NCI-H748 (cell line): ENCODE results near the gene TNXB.
"Not testable (repeated sequence)": the region's sequence is repeated elsewhere in the genome, so short reads cannot be mapped to it uniquely, and the experiment has no call there.

Source experiments
- DNase-seq: peaks from one replicate; lab custom pipeline; 2025; ENCODE audit not compliant: unreplicated experiment; lab: John Stamatoyannopoulos, UW

The TNXB gene

GRCh38 chr6:32067521-32067920 is 41.6 kb downstream of the TNXB start:
- DNase-seq, result not testable (repeated sequence)

- DNase-seq, result no peak
Observed at GRCh38 chr6:32064706-32065105, 44.4 kb downstream of the TNXB start.

GRCh38 chr6:32060966-32061655 is 48.0 kb downstream of the TNXB start:
- no peak for DNase-seq

DNA sequence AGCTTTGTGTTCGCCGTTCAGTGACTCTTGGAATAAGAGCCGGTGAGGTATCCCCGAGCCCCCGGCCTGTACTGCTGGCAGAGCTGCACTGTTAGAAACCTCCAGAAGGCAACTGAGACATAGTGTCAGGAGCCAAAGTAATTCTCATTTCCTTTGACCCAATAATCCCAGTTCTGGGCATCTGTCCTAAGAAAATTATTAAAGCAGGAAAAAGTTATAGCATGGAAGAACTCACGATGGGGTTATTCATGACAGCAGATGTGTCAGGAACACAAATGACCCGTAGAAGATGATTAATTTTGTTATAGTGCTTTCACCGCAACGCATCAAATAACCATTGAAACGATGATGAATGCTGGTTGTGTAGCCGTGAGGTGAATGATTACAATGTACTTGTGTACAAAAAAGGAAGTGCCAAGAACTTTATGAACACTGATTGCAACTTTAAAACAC is 50.6 kb downstream of the TNXB start:
- no peak for DNase-seq

DNA sequence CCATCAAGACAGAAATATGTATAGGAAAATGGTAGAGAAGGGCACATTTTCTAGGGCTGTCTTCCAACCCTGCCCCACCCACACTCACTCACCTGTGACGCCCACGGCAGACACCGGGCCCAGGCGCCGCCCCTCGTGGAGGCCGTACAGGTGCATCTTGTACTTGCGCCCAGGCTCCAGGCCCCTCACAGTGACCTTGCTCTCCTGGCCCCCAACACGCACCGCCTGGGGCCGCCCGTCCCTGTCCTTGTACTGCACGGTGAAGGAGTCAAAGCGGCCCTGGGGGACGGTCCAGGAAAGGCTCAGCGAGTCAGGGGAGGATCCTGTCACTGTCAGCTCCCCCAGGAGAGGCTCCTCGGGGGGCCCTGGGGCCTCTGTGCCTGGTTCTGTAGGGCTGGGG is 51.2 kb downstream of the TNXB start:
- no peak for DNase-seq

GRCh38 chr6:32056254-32056653 is 52.9 kb downstream of the TNXB start:
- no peak for DNase-seq

- DNase-seq, result not testable (repeated sequence)
Observed at GRCh38 chr6:32055756-32056155, 53.4 kb downstream of the TNXB start.

- DNase-seq, result not testable (repeated sequence)
Observed at GRCh38 chr6:32053314-32053713, 55.8 kb downstream of the TNXB start.

DNA sequence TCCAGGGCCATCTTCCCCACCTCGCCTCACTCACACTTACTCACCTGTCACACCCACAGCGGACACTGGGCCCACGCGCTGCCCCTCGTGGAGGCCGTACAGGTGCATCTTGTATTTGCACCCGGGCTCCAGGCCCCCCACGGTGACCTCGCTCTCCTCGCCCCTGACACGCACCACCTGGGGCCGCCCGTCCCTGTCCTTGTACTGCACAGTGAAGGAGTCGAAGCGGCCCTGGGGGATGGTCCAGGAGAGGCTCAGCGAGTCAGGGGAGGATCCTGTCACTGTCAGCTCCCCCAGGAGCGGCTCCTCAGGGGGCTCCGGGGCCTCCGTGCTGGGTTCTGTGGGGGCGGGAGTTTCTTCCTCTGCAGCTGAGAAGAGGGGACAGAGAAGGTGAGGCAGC is 56.5 kb downstream of the TNXB start:
- DNase-seq, result not testable (repeated sequence)

DNA sequence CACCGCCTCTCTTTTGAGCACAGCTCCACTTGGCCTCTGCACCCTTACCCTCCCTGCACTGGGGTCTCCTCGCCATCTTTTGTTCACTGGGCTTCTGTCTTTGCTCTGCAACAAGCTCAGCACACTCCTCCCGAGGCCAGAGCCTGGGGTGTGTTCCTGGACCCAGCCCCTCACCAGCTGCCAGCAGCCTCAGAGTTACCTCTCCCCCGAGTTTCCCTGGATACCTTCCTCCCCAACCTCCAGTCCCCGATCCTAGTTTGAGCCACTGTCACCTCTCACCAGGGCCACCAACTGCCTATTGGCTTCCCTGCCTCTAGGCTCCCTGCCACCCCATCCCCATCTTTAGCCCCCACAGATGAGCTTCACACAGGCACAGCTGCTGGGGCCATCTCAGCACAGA is 58.6 kb downstream of the TNXB start:
- DNase-seq, result no peak

DNA sequence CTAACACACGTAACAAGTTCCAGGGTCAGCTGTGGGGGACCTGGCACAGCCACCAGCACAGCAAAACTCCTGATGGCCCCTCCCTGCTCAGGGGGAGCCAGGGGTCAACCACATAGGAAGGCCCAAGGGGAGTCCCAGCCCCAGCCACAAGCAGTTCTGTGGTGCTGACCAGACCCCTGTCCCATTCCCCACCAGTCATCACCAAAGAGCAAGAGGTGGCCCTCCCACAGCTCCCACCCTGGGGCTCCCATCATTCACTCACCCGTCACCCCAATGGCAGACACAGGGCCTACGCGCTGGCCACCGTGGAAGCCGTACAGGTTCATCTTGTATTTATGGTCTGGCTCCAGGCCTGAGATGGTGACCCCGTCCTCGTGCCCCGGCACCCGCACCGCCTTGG is 59.4 kb downstream of the TNXB start:
- not testable (repeated sequence) for DNase-seq

GRCh38 chr6:32049149-32049548 is 60.0 kb downstream of the TNXB start:
- not testable (repeated sequence) for DNase-seq

DNA sequence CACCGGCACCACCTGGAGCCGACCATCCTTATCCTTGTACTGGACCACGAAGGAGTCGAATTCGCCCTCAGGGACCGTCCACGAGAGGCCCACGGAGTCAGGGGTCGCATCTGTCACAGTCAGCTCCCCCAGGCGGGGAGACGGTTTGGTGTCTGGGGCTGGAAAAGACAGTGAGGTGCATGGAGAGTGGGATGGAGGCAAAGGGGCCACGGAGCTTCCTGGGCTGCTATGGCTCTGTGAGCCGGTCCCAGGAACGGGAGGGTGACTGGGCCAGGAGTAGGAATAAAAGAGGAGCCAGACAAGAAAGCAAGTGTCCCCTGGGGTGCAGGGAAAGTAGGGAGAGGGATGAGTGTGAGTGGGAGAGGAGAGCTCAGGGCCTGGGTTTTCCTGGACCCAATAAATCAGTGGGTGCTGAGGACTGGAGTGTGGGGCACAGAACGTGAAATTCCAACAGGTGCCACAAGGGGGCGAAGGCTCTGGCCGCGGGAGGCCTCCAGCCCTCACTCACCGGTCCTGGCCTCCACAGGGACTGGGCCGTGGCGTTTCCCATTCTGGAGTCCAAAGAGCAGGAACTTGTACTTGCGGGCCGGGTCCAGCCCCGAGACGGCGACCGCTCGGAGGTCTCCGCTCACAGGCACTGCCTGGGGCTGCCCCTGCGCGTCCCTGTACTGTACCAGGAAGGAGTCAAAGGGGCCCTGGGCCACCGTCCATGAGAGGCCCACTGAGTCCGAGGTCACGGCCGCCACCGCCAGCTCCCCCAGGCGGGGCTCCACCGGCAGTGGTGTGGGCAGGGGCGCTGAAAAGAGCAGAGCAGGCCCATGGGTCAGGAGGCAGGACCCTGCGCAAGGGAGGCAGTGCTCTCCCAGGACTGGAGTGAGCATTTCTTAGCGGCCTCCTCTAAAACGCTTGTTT is 61.0 kb downstream of the TNXB start:
- DNase-seq, result peak; percentile 51

DNA sequence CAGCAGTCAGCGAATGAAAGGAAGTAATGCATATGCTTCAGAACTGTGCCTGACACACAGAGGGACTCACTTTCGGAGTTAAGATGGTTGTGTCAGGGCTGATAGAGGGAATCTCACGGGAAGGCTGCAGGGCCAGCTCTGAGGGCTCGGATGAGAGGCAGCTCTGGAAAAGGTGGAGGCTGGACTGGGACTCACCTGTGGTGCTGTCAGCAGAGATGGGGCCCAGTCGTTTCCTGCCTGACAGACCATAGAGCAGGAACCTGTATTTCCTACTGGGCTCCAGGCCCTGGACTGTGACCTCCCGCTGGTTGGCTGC is 61.6 kb downstream of the TNXB start:
- DNase-seq, result no peak

- DNase-seq, result no peak
Observed at GRCh38 chr6:32047084-32047478, 62.1 kb downstream of the TNXB start.

GRCh38 chr6:32046450-32047083 is 62.6 kb downstream of the TNXB start:
- DNase-seq, result peak; percentile 54

DNA sequence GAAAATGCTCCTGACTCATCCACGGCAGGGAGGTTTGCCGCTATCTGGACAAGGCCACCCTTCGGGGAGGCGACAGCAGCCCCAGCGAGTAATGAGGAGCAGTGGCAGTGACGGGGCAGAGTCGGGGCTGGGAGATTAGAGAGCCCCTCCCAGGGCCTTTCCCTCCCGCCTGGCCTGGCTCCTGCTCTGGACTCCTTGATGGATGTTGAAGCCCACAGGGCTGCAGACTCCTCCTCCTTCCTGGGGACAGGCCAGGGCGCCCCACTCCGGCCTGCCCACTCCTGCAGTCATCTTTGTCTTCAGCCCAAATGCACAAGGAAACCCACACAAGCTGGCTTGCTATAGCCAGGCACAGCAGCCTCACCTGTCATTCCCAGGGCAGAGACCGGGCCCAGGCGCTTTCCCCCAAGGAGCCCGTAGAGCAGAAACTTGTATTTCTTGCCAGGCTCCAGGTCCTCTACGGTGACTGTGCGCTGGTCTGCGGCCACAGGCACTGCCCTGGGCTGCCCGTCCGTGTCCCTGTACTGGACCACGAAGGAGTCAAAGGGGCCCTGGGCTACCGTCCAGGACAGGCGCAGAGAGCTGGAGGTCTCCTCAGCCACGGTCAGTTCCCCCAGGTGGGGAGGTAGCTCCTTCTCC is 63.2 kb downstream of the TNXB start:
- no peak for DNase-seq

DNA sequence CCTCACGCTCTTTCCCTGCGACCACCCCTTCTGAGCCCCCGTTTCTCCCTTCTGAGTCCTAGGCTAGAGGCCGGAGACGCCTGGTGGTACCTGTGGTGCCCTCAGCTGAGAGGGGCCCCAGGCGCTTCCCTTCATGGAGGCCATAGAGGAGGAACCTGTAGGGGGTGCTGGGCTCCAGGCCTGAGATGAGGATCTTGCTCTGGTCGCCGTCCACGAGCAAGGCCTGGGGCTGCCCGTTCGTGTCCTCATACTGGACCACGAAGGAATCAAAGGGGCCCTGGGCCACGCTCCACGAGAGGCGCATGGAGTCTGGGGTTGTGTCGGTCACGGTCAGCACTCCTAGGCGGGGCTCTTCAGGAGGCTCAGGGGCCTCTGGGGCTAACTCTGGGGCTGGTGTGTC is 64.2 kb downstream of the TNXB start:
- DNase-seq, result not testable (repeated sequence)

DNA sequence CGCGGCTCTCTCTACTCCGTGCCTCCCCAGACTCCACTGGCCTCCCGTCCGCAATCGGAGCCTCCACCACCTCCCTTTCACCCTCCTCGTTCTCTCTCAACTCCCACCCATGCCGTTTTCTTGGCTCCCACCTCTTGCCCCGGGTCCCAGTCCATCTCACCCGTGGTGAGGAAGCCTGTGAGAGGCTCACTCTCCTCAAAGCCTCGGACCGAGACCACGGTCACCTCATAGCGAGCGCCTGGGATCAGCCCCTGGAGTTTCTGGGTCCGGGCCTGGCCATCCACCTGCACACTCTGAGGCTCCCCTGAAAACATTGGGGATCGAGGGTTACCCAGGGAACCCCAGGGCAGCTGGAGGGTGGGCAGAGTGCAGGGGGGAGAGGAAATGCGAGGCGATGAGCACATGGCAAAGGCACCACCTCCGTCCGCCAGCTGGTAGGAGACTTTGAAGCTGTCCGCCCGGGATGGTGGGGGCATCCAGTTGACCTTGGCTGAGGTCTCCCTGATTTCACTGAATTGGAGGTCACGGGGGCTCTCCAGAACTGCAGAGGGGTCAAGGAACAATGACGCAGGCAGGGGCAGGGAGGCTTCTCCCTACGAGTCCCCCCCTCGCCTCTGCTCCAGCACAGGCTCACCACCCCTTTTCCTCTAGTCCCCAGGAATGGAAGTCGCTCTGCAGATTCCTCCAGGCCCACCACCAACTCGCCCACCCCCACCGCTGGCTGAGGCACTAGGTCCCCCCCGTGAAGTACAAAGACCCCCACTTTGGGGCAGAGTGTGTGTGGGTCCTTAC is 65.4 kb downstream of the TNXB start:
- not testable (repeated sequence) for DNase-seq

DNA sequence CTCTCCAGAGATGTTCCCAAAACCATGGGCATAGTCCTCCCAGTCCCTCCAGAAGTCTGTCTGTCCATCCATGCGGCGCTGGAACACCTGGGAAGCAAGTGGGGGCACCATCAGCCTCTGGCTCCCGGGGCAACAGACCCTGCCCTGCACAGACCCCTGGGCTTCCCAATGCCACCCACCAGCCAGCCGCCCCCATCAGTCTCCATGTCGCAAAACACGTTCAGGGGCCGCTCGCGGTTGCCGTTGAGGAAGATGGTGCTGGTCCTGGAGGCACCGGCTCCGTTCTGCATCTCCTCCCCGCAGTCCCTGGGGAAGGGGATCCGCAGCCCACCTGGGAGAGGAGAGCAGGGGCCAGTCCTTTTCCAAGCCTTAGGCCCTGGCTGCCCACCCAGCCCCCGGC is 66.9 kb downstream of the TNXB start:
- DNase-seq, result not testable (repeated sequence)

GRCh38 chr6:32041385-32041784 is 67.8 kb downstream of the TNXB start:
- not testable (repeated sequence) for DNase-seq
